ENCODE data around the gene C19orf53. TPM values are rescaled to one million over a fixed set of nuclear protein-coding genes. Genes with fewer than 3 reads are reported as not detected.

The C19orf53 gene
- total RNA-seq, 1 donor from 2014 or later: 95.6 TPM

DNA sequence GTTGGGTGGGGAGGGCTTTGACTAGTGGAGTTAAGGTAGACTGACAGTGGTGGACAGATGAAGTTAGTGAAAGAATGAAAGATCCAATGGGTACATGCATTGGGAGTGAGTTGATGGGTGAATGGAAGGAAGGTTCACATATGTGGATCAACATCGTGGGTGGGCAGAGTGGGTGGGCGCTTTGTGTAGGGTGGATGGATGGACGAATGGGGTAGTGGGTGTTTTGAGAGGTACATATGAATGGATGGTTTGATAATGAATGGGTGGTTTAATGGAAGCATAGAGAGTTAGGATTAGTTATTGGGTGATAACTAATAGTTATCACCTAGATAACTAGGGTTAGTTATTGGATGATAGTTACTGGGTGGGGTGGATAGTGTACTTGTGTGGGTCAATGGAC, 32.5 kb downstream of the C19orf53 start:
- Histone ChIP-seq H3K27ac (no peak overlapping the region), H3K27me3 (no peaks in the 10 kb centered on the region), H3K9me3 (ENCODE audit: low read depth) (no peaks in the 10 kb centered on the region), H3K9ac (no peak overlapping the region), H3K4me1 (no peaks in the 10 kb centered on the region), H3K79me2 (ENCODE audit: low read depth) (no peaks in the 10 kb centered on the region), H2AFZ (replicated peaks) (no peak overlapping the region), H3F3A (ENCODE audit: low read depth) (peaks cover 3% of the 10 kb centered on the region), H3K36me3 (no peaks in the 10 kb centered on the region), H3K4me3 (no peak overlapping the region), H4K20me1 (ENCODE audit: low read depth) (peaks cover 12% of the 10 kb centered on the region), H3K4me2 (no peak overlapping the region)
- TF ChIP-seq EZH2phosphoT487 (IDR thresholded peaks at IDR 0.05): no peak
- no peak for TF ChIP-seq EZH2 (IDR thresholded peaks at IDR 0.05)
- TF ChIP-seq, protein P1, sequence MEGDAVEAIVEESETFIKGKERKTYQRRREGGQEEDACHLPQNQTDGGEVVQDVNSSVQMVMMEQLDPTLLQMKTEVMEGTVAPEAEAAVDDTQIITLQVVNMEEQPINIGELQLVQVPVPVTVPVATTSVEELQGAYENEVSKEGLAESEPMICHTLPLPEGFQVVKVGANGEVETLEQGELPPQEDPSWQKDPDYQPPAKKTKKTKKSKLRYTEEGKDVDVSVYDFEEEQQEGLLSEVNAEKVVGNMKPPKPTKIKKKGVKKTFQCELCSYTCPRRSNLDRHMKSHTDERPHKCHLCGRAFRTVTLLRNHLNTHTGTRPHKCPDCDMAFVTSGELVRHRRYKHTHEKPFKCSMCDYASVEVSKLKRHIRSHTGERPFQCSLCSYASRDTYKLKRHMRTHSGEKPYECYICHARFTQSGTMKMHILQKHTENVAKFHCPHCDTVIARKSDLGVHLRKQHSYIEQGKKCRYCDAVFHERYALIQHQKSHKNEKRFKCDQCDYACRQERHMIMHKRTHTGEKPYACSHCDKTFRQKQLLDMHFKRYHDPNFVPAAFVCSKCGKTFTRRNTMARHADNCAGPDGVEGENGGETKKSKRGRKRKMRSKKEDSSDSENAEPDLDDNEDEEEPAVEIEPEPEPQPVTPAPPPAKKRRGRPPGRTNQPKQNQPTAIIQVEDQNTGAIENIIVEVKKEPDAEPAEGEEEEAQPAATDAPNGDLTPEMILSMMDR (IDR thresholded peaks at IDR 0.05): no peak
- H3K4me3 Mint-ChIP-seq: no peak overlapping the region
- peaks cover 17% of the 10 kb centered on the region for H3K36me3 Mint-ChIP-seq
- no peaks in the 10 kb centered on the region for H3K27me3 Mint-ChIP-seq (ENCODE audit: insufficient read depth, low read depth)
- H3K27ac Mint-ChIP-seq: no peak overlapping the region
- no peaks in the 10 kb centered on the region for H3K9me3 Mint-ChIP-seq
- DNase-seq (ENCODE audit: low spot score): no peak
- no peaks in the 10 kb centered on the region for H3K4me1 Mint-ChIP-seq

DNA sequence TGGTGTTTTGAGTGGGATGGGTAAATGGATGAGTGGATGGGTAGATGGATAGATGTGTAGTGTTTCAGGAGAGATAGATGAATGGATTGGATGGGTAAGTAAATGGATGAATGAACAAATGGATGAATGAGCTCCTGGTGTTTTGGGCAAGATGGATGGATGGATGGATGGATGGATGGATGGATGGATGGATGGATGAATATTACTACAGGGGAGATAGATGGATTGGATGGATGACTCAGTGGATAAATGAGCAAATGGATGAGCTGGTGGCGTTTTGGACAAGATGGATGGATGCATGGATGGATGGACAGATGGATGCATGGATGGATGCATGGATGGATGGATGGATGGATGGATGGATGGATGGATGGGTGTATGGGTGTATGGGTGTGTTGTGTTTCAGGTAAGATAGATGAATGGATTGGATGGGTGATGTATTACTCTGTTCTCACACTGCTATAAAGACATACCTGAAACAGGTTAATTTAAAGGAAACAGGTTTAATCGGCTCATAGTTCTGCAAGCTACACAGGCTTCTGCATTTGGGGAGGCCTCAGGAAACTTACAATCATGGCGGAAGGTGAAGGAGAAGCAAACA, 33.3 kb downstream of the C19orf53 start:
- H3K4me3 Mint-ChIP-seq: no peak overlapping the region
- Histone ChIP-seq H3K4me1 (no peaks in the 10 kb centered on the region), H3F3A (ENCODE audit: low read depth) (peaks cover 3% of the 10 kb centered on the region), H3K4me3 (no peak overlapping the region), H3K27ac (no peak overlapping the region), H4K20me1 (ENCODE audit: low read depth) (peaks cover 12% of the 10 kb centered on the region), H3K27me3 (no peaks in the 10 kb centered on the region), H3K36me3 (no peaks in the 10 kb centered on the region), H3K4me2 (no peak overlapping the region), H3K9me3 (ENCODE audit: low read depth) (no peaks in the 10 kb centered on the region), H3K79me2 (ENCODE audit: low read depth) (no peaks in the 10 kb centered on the region), H3K9ac (no peak overlapping the region), H2AFZ (replicated peaks) (no peak overlapping the region)
- H3K9me3 Mint-ChIP-seq: no peaks in the 10 kb centered on the region
- H3K4me1 Mint-ChIP-seq: no peaks in the 10 kb centered on the region
- no peak overlapping the region for H3K27ac Mint-ChIP-seq
- H3K27me3 Mint-ChIP-seq (ENCODE audit: insufficient read depth, low read depth): no peaks in the 10 kb centered on the region
- H3K36me3 Mint-ChIP-seq: peaks cover 17% of the 10 kb centered on the region
- TF ChIP-seq EZH2 (IDR thresholded peaks at IDR 0.05) (no peak), EZH2phosphoT487 (IDR thresholded peaks at IDR 0.05) (no peak)
- TF ChIP-seq, protein P1 (IDR thresholded peaks at IDR 0.05): no peak
- no peak for DNase-seq (ENCODE audit: low spot score)

DNA sequence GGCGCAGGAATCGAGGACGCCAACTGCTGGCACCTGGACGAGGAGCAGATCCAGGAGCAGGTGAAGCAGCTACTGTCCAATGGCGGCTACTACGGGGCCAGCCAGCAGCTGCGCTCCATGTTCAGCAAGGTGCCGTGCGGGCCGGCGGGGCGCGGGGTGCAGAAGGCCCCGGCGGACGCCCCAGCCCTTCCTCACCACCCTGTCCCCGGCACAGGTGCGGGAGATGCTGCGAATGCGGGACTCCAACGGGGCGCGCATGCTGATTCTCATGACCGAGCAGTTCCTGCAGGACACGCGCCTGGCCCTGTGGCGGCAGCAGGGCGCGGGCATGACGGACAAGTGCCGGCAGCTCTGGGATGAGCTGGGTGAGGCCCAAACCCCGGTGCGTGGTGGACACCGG, 34.6 kb downstream of the C19orf53 start:
- Mint-ChIP-seq H3K27ac (no peak overlapping the region), H3K27me3 (ENCODE audit: insufficient read depth, low read depth) (no peaks in the 10 kb centered on the region), H3K4me3 (no peak overlapping the region), H3K4me1 (no peaks in the 10 kb centered on the region), H3K9me3 (no peaks in the 10 kb centered on the region), H3K36me3 (peaks cover 19% of the 10 kb centered on the region)
- no peak overlapping the region for H3K9ac ChIP-seq
- DNase-seq (ENCODE audit: low spot score): no peak
- no peaks in the 10 kb centered on the region for H3K9me3 ChIP-seq (ENCODE audit: low read depth)
- no peak overlapping the region for H3K4me2 ChIP-seq
- no peaks in the 10 kb centered on the region for H3K36me3 ChIP-seq
- no peak overlapping the region for H2AFZ ChIP-seq (replicated peaks)
- H3K27me3 ChIP-seq: no peaks in the 10 kb centered on the region
- no peaks in the 10 kb centered on the region for H3K4me1 ChIP-seq
- peaks cover 12% of the 10 kb centered on the region for H4K20me1 ChIP-seq (ENCODE audit: low read depth)
- no peak overlapping the region for H3K27ac ChIP-seq
- TF ChIP-seq EZH2phosphoT487 (IDR thresholded peaks at IDR 0.05): no peak
- TF ChIP-seq, protein P1 (IDR thresholded peaks at IDR 0.05): no peak
- no peak for TF ChIP-seq EZH2 (IDR thresholded peaks at IDR 0.05)
- peaks cover 3% of the 10 kb centered on the region for H3F3A ChIP-seq (ENCODE audit: low read depth)
- no peak overlapping the region for H3K4me3 ChIP-seq
- H3K79me2 ChIP-seq (ENCODE audit: low read depth): no peaks in the 10 kb centered on the region
